Sigmoid colon (tissue), 4 donors: Measurements from ENCODE around the gene MS4A4A.

Source experiments
- EP300 ChIP-seq, 4 donors: sonication (generic); formaldehyde crosslinking; IDR thresholded peaks; one replicate each; pipeline ENCODE4 v1.6.1; 2017; ENCODE audit warnings: antibody characterized with exemption in 4 of 4
- POLR2AphosphoS5 ChIP-seq, 4 donors: sonication (generic); formaldehyde crosslinking; IDR thresholded peaks; one replicate each; pipeline ENCODE4 v1.6.1; 2017; ENCODE audit warnings: antibody characterized with exemption in 4 of 4
- TF ChIP-seq, protein P1 (sequence below), 4 experiments: fragments of 450-650 bp in 3 of 4; fragments of 200-600 bp in 1 of 4; IDR thresholded peaks; one replicate each; pipeline ENCODE4 v1.5.1; 2016 to 2019; ENCODE audit warnings: antibody characterized with exemption in 4 of 4, mild to moderate bottlenecking in 3 of 4, moderate library complexity in 2 of 4

- TF ChIP-seq, protein P1, sequence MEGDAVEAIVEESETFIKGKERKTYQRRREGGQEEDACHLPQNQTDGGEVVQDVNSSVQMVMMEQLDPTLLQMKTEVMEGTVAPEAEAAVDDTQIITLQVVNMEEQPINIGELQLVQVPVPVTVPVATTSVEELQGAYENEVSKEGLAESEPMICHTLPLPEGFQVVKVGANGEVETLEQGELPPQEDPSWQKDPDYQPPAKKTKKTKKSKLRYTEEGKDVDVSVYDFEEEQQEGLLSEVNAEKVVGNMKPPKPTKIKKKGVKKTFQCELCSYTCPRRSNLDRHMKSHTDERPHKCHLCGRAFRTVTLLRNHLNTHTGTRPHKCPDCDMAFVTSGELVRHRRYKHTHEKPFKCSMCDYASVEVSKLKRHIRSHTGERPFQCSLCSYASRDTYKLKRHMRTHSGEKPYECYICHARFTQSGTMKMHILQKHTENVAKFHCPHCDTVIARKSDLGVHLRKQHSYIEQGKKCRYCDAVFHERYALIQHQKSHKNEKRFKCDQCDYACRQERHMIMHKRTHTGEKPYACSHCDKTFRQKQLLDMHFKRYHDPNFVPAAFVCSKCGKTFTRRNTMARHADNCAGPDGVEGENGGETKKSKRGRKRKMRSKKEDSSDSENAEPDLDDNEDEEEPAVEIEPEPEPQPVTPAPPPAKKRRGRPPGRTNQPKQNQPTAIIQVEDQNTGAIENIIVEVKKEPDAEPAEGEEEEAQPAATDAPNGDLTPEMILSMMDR (IDR thresholded peaks at IDR 0.05) = no peak
- TF ChIP-seq EP300 (IDR thresholded peaks at IDR 0.05) = no peak
- no peak for TF ChIP-seq POLR2AphosphoS5 (IDR thresholded peaks at IDR 0.05)
These were observed 17.1 kb upstream of the MS4A4A start for GRCh38 chr11:60263402-60263801.
